ENCODE data around the gene MFRP.

- TF ChIP-seq SMARCC2 (IDR thresholded peaks at IDR 0.05; ENCODE audit: low read depth) (no peak), ATF6 (CRISPR knock-in tag; IDR thresholded peaks at IDR 0.05) (no peak), RERE (CRISPR knock-in tag; IDR thresholded peaks at IDR 0.05; ENCODE audit: borderline replicate concordance) (no peak), TBP (optimal IDR thresholded peaks at IDR 0.05; ENCODE audit: low read depth, low read length) (no peak), UBTF (IDR thresholded peaks at IDR 0.05; ENCODE audit: borderline replicate concordance in 1 of 2, low read depth in 2 of 2, low read length in 2 of 2) (no peak), CHD4 (IDR thresholded peaks at IDR 0.05; ENCODE audit: insufficient read depth, insufficient replicate concordance, low read depth, low read length, poor library complexity, severe bottlenecking) (no peak), POLR2A (conservative IDR thresholded peaks at IDR 0.05) (no peak), SIX5 (IDR thresholded peaks at IDR 0.05; ENCODE audit: borderline replicate concordance in 1 of 2, insufficient read depth in 1 of 2, low read depth in 1 of 2, low read length in 2 of 2) (no peak), CTCF (IDR thresholded peaks at IDR 0.05 in 2 of 3, conservative IDR thresholded peaks at IDR 0.05 in 1 of 3; ENCODE audit: insufficient read depth in 2 of 3, low read depth in 1 of 3, low read length in 3 of 3) (no peak)
These were observed 26.2 kb downstream of the MFRP start for GRCh38 chr11:119320240-119320775.

Data from K562 (cell line).